ENCODE results near the gene WASF3.
A peak's percentile ranks its signal among the peaks of the same experiment; 100 is the strongest.

The WASF3 gene

DNA sequence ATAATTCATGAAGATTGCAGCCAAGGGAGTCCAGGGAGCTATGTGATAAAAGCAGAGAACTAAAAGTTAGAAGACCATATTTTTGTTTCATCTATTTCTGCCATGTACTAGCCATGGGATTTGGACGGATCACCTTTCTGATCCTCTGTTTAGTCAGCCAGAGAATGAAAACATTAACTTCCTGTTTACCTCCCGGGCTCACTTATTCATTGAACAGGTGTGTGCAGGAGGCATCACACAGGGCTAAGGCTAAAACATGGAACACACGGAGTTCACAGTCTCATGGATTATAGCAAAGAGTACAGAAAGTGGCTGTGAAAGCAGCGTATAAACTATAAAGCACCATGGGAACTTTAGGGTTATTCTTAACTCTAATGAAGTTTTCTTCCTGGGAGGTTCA, 106.3 kb downstream of the WASF3 start:
- no peak for DNase-seq
- in situ Hi-C loops (cut with HindIII; ENCODE audit: low pct_ligation_motif_present, low pct_unique_long_range_greater_than_20kb, low sequenced_read_pairs), result no loop called here

DNA sequence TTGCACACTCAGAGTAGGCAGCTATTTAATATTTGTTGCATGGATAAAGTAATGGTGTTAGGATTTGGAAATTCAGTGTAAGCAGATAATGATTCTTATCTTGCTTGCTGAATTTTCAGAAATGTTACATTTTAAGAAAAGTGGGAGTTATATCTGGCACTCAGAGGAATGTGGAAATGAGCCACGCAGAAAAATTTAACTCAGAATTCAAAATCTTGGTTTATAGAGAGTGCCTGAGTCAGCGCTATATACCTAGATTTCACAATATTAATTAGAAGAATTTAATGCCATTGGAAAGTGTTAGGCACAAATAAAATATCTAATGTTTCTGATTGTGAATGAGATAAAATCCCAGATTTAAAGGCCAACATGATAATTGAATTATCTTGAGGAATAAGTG, 106.8 kb downstream of the WASF3 start:
- no peak for DNase-seq
- in situ Hi-C loops (cut with HindIII; ENCODE audit: low pct_ligation_motif_present, low pct_unique_long_range_greater_than_20kb, low sequenced_read_pairs), result no loop called here

DNA sequence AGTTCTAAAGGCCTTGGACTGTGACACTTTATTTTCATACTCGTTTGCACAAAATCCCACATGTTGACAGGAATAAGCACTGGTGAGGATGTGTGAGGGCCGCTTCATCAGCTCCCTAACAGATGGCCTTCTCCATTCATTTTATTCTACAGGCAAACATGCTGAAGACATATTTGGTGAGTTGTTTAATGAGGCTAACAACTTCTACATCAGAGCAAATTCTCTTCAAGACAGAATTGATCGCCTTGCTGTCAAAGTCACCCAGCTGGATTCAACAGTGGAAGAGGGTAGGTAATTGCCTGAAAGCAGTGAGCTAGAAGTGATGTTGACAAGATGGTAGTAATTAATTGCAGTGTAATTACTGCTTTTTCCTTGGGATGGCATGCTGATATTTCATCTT, 107.4 kb downstream of the WASF3 start:
- in situ Hi-C loops (cut with HindIII; ENCODE audit: low pct_ligation_motif_present, low pct_unique_long_range_greater_than_20kb, low sequenced_read_pairs), result no loop called here
- DNase-seq, result no peak

DNA sequence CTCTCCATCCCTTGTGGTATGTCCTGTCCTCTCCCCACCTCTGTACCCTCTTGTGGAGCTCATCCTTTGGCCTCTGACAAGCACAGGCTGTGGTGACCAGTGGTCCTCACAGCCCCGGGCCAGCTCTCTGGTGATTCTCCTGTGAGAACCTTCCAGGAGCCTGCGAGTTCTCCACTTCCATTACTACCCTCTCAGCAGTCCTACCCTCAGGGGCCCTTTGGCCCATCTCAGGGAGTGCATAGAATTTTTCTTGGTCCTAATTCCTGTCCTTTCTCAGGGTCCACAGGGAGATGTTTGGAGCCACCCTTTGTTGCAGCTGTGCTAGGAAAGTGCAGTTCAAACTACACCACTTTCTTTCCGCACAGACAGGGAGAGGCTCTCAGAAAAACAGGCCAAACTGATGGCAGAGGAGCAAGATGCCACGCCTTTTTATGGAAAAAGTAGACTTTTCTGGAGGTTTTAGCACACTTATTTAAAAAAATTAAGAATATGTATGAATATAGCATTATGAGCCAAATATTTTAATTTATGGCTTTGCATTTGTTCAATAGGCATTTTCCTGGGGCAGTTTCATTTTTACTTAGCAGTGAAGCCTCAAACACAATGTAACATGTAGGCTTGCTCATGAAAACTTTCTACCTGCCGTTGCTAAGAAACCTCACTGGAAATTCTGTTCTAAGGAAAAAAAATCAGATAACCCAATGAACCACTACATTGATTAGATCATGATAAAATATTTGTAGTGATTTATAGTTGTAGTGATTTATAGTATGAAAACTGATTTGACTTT, 111.1 kb downstream of the WASF3 start:
- DNase-seq, result no peak
- in situ Hi-C loops (cut with HindIII; ENCODE audit: low pct_ligation_motif_present, low pct_unique_long_range_greater_than_20kb, low sequenced_read_pairs), result no loop called here

DNA sequence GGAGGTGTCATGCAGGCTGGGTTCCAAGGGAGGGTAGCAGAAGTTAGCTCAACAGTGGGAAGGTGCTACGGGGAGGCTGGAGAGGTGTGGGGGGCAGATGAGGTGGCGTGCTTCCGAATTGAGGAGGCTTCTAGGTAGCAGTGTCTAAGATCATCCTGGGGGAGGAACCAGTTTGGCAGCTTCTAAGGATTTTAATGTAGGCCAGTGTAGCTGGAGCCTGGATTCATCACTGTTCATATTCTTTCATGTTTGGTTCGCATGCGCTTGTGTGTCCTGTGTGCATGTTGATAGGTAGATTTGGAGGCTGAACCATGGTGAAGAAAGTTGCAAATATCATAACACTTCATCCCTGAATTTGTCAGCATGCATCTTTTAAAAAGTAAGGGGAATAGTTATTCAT, 116.4 kb downstream of the WASF3 start:
- no peak for DNase-seq
- in situ Hi-C loops (cut with HindIII; ENCODE audit: low pct_ligation_motif_present, low pct_unique_long_range_greater_than_20kb, low sequenced_read_pairs), result no loop called here

DNA sequence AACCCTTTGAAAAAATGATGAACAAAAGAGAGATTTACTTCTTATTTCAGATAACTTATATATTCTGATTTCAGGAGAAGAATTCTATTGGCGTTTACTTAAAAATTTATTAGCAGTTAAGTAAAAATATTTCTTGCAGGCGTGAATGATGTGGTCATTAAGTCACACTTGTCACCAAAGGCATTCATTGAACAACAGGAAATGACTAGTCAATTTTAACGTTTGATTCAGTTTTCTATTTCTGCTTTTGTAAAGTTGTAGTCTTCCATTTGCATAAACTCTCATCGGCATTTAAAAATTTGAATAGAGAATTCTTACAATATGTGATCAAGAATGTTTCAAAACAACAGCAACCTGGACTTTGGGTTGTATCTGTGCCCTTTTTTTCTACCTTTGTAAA, 119.7 kb downstream of the WASF3 start:
- DNase-seq, result no peak
- in situ Hi-C loops (cut with HindIII; ENCODE audit: low pct_ligation_motif_present, low pct_unique_long_range_greater_than_20kb, low sequenced_read_pairs), result no loop called here

DNA sequence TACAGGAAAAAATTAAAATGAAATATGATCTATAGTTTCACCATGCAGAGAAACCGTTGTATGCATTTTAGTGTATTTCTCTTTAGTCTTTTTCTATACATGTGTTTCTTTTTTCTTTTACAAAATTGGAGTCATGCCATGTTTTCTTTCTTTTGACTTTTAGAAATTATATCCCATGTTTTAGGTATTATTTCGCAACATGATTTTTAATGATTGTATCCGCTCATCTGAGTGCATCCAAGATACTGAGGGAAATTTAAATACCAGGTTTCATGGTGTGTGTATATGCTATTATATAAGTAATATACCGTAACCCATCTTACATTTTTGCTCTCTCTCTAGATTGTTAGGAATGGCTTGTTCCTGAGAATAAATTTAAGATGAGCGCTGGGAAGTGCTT, 120.8 kb downstream of the WASF3 start:
- no peak for DNase-seq
- in situ Hi-C loops (cut with HindIII; ENCODE audit: low pct_ligation_motif_present, low pct_unique_long_range_greater_than_20kb, low sequenced_read_pairs), result no loop called here

DNA sequence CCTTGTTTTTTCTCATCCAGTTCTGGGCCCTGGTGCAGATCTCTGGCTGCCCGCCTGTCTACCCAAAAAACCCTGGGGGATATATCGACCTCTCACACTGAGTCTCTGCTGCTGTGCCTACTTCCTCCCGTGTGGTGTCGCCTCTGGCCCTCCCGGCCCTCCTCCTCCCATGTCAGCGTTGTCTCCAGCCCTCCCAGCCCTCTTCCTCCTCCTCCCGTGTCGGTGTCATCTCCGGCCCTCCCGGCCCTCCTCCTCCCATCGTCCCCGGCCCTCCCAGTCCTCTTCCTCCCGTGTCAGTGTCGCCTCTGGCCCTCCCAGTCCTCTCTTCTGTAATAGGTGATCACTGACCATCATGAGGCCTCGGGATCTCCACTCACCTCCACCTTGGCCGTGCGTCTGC, 121.3 kb downstream of the WASF3 start:
- DNase-seq, result no peak
- in situ Hi-C loops (cut with HindIII; ENCODE audit: low pct_ligation_motif_present, low pct_unique_long_range_greater_than_20kb, low sequenced_read_pairs), result no loop called here

DNA sequence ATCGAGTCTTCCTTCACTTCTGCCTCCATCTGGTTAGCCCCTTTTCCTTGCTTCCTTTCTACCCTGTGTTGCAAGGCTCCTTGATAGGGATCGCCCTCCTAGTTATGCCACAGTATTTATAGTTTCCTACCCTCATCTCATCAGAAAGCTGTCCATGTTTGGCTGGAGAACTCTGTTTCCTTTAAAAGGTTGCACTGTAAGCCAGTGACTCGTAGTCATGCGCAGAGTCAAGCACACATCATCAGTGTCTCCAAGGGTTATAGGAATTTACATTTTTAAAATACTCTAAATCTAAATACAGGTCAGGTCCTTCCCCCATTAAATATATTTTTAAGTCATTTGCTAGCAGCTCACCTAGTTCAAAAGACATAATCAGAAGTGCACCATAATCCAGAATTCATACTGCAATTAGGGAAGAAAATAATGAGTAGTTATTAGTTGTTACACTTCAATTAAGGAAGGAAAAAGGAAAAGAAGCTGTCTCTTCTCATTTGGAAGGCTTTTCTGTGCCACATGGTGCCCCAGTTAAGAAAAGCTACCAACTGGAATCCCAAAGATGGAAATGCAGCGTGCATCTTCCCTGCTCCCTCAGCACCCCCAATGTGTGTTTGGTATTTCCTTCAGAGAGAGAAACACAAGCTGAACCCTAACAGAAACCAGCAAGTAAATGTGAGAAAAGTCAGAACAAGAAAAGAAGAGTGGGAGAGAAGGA, 122.1 kb downstream of the WASF3 start:
- in situ Hi-C loops (cut with HindIII; ENCODE audit: low pct_ligation_motif_present, low pct_unique_long_range_greater_than_20kb, low sequenced_read_pairs), result no loop called here
- peak; percentile 22 for DNase-seq

DNA sequence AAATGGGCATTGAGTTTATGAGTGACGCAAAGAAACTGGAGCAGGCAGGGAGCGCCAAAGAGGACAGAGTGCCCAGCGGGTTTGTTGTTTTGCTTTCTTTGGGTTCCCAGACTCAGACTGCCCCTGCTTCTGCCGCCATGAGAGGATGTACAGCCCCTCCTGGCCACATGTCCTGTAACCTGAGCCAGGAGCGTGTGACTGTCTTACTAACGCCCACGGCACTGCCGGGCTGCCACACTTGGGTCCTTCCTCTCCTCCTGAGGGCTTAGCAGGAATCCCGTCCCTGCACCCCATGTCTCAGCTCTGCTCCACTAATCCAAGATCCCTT, 122.6 kb downstream of the WASF3 start:
- no peak for DNase-seq
- in situ Hi-C loops (cut with HindIII; ENCODE audit: low pct_ligation_motif_present, low pct_unique_long_range_greater_than_20kb, low sequenced_read_pairs), result no loop called here

DNA sequence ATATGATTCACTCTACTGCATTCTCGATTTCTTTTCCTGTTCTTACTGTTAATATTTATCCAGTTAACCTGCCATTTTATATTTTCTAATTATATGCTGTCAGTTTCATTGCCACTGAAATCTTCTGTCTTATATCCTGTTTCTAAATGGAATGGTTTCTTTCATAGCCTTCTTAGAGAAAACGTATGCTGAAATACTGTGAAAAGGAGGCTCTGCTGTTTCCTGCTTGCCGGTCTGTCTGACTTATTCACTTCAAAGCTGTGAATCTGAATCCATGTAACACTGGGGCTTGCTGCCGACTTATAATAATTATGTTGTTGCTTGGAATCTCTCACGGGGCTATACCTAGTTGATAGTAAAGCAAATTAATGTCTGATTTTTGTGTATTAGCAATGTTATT, 123.1 kb downstream of the WASF3 start:
- DNase-seq, result no peak
- in situ Hi-C loops (cut with HindIII; ENCODE audit: low pct_ligation_motif_present, low pct_unique_long_range_greater_than_20kb, low sequenced_read_pairs), result no loop called here

DNA sequence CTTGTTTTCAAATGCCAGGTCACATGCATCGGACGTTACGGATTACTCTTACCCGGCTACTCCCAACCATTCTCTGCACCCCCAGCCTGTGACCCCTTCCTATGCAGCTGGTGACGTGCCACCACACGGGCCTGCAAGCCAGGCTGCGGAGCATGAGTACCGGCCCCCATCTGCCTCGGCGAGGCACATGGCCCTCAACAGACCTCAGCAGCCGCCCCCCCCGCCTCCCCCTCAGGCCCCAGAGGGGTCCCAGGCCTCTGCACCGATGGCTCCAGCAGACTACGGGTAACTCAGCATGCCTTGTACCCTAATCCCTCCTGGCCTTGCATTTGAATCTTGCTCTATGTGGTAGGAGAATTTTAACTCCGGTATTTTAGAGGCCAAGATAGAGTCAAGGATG, 123.6 kb downstream of the WASF3 start:
- in situ Hi-C loops (cut with HindIII; ENCODE audit: low pct_ligation_motif_present, low pct_unique_long_range_greater_than_20kb, low sequenced_read_pairs), result no loop called here
- no peak for DNase-seq

DNA sequence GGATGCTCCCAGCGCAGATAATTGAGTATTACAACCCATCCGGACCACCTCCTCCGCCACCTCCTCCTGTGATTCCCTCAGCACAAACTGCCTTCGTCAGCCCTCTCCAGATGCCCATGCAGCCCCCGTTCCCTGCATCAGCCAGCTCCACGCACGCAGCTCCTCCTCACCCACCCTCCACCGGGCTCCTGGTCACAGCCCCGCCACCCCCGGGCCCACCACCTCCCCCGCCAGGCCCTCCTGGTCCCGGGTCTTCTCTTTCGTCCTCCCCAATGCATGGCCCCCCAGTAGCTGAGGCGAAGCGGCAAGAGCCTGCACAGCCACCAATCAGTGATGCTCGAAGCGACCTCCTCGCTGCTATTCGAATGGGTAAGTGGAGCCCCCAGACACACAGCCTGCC, 125.1 kb downstream of the WASF3 start:
- in situ Hi-C loops (cut with HindIII; ENCODE audit: low pct_ligation_motif_present, low pct_unique_long_range_greater_than_20kb, low sequenced_read_pairs), result no loop called here
- no peak for DNase-seq

DNA sequence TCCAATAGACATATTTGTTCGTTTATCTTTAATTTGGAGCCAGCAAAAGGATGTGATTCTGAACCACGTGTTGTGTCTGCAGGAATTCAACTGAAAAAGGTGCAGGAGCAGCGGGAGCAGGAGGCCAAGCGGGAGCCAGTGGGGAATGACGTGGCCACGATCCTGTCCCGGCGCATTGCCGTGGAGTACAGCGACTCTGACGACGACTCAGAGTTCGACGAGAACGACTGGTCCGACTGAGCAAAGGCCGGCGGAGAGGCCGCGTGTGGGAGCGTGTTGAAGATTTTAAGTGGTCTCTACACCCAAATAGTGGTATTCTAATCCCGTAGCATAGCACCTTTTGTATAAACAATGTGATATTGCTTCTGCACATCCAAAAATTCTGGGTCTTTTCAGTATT, 128.1 kb downstream of the WASF3 start:
- in situ Hi-C loops (cut with HindIII; ENCODE audit: low pct_ligation_motif_present, low pct_unique_long_range_greater_than_20kb, low sequenced_read_pairs), result no loop called here
- DNase-seq, result no peak

DNA sequence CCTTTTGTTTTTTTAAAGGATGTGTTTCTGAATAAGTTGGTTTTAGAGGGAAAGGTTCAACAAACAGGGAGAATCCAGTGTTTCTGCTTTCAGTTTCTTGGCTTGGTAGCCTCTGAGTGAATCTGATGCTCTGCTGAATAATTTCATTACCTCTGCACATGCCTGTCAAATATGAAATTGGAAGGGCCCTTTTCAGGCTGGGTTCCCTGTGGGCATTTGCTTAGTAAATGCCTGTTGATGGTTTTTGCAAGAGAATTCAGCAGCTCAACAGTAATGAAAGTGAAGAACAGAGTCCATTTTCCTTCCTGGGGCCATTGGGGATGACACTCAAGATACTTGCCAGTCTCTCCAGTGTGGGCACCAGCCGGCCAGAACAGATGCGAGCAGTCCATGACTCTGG, 128.8 kb downstream of the WASF3 start:
- in situ Hi-C loops (cut with HindIII; ENCODE audit: low pct_ligation_motif_present, low pct_unique_long_range_greater_than_20kb, low sequenced_read_pairs), result no loop called here
- no peak for DNase-seq

DNA sequence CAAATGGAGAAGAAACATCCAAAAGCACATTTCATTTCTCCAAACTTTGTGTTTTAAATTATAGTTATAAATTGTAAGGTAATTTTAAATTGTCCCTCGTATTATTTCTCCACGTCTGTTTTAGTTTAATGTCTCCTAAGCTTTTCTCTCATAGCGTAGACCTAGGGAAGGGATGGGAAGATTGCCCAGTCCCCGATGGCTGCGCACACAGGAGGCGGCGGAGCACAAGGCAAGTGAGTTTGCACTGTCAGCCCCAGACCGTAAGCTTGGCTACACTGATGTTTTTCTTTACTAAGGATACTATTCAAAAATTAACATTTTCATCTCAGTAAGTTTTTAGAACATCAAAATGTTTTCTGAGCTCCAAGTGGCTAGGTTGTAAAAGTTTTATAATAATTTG, 130.8 kb downstream of the WASF3 start:
- no peak for DNase-seq
- in situ Hi-C loops (cut with HindIII; ENCODE audit: low pct_ligation_motif_present, low pct_unique_long_range_greater_than_20kb, low sequenced_read_pairs), result no loop called here

DNA sequence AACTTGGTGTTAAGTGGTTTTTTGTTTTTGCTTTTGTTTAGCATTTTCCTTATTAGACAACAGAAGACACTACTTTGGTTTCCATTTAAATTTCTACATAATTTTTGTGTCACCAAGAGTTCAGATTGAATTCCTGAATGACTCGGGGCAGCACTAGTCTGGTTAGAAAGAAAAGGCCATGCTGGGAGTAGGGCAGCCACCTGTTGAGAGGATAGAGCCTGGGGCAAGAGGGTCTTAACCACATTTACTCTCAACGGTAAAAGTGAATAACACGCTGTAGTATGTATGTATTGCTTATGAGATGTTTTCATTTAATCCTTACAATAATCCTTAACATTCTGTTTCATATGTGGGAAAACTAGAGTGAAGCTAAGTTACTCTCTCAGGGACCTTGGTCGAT, 131.5 kb downstream of the WASF3 start:
- DNase-seq, result no peak
- in situ Hi-C loops (cut with HindIII; ENCODE audit: low pct_ligation_motif_present, low pct_unique_long_range_greater_than_20kb, low sequenced_read_pairs), result no loop called here

DNA sequence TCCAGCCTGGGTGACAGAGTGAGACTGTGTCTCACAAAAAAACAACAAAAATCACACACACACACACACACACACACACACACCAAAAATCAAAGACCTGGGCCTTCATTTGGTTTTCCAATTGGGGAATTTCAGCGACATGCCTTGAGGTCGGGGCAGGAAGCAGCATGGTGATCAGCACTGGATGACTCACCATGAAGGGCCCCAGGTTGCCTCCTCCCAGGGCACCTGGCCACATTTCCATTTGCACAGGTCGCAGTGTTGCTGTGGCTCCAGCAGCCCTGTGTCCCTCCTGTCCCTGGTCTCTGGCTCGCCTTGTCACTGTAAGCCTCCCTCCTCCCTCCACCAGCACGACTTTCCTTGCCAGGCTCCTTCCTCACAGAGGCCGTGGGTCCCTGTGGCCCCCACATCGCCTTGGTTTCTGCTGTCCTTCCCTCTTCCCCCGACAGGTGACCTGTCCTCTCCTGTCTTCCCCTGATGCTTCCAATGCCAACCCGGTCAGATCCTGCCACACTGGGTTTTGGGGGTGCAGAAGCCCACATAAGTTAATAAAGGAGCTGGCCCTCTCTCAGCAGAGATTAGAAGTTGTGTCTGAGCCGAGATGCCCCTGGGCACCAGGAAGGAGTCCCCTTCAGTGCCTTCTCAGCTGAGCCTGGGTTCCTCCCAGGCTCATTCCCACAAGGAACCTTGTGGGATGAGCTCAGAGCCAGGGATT, 136.4 kb downstream of the WASF3 start:
- DNase-seq, result no peak
- in situ Hi-C loops (cut with HindIII; ENCODE audit: low pct_ligation_motif_present, low pct_unique_long_range_greater_than_20kb, low sequenced_read_pairs), result no loop called here

DNA sequence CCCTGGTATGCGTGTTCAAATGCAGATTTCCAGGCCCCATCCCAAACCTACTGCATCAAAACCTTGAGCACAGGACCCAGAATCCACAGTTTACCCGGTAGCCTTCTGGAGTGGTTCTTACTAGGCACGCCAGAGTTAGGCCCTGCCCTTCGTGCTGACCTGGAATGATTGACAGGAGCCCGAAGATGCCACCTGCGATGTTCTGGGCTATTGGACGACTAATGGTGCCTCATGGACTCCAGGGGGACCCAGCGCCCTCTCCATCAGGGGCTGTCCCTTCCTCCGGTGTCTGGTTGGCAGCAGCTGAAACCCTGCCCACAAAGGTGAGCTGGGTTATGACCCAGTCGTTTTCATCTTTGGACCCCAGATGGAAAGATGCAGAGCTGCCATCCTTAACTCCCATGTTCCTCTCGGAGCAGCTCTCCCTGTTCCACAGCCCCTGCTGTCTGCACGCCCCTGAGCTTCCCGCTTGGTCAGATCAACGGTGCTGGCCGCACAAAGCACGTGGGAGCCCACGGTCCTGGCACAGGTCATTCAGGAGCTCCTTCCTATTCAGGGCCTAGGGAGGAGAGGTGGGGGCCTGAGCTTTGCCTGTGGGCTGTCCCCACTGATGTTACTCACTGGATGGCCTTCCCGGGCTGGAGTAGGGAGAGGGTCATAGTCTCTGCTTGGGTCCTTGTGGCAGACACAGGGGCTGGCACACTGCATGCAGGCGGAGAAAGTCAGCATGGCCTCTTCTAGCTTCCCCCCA, 137.3 kb downstream of the WASF3 start:
- no peak for DNase-seq
- in situ Hi-C loops (cut with HindIII; ENCODE audit: low pct_ligation_motif_present, low pct_unique_long_range_greater_than_20kb, low sequenced_read_pairs), result no loop called here

All from ACHN (cell line).